Thyroid gland (tissue), 4 donors: ENCODE data around the gene ATXN1. TPM values are rescaled to one million over a fixed set of nuclear protein-coding genes. Genes with fewer than 3 reads are reported as not detected.
"Not testable (repeated sequence)": the region's sequence is repeated elsewhere in the genome, so short reads cannot be mapped to it uniquely, and the experiment has no call there.

Source experiments
- DNase-seq, 2 donors: peaks; one replicate each; pipeline ENCODE4 v3.0.0-alpha.2; 2019
- H3K27ac ChIP-seq, 3 donors: fragments of 200-600 bp; sonication (generic); 1 replicate in 2 of 3; 2 replicates in 1 of 3; pipeline ENCODE4 v1.5.1; 2016 to 2019; ENCODE audit warnings: mild to moderate bottlenecking in 1 of 3, moderate library complexity in 1 of 3
- H3K27me3 ChIP-seq: fragments of 200-600 bp; sonication (generic); one replicate; pipeline ENCODE4 v1.5.1; 2019
- H3K36me3 ChIP-seq, 2 donors: fragments of 200-600 bp; sonication (generic); one replicate each; pipeline ENCODE4 v1.5.1; 2016 to 2019
- H3K4me1 ChIP-seq, 2 donors: fragments of 200-600 bp; sonication (generic); one replicate each; pipeline ENCODE4 v1.5.1; 2017 to 2019
- H3K4me3 ChIP-seq, 3 donors: fragments of 200-600 bp; sonication (generic); replicated peaks in 1 of 3; 1 replicate in 2 of 3; 2 replicates in 1 of 3; pipeline ENCODE4 v1.5.1; 2016; ENCODE audit warnings: mild to moderate bottlenecking in 1 of 3
- H3K9me3 ChIP-seq: fragments of 200-600 bp; sonication (generic); one replicate; pipeline ENCODE4 v1.5.1; 2017
- POLR2A ChIP-seq, 2 donors: fragments of 450-650 bp; IDR thresholded peaks; one replicate each; pipeline ENCODE4 v1.6.1; 2017; ENCODE audit warnings: antibody characterized with exemption in 2 of 2, mild to moderate bottlenecking in 2 of 2, moderate library complexity in 1 of 2
- WGBS, 2 donors: methylation state at CpG; one replicate each; pipeline ENCODE4 v1.1.5; 2017; 5-methylcytosine and 5-hydroxymethylcytosine counted together
- intact Hi-C: fragments of 100-400 bp; cut with DNase I; formaldehyde crosslinking; loops from one replicate; pipeline ENCODE4 v1.15.1; 2023
- total RNA-seq, 4 donors: library from RNA; depleted of rRNA; stranded (reverse); fragments of >200 nt; gene quantifications; one replicate each; pipeline ENCODE4 v1.2.3, GENCODE V29; 2016
- TF ChIP-seq, protein P1 (sequence below), 6 experiments: fragments of 200-600 bp in 3 of 6; fragments of 450-650 bp in 3 of 6; sonication (generic) in 3 of 6; IDR thresholded peaks; one replicate each; pipeline ENCODE4 v1.5.1; 2016 to 2019; ENCODE audit warnings: antibody characterized with exemption in 6 of 6, mild to moderate bottlenecking in 2 of 6, inconsistent platforms in 1 of 6, moderate library complexity in 1 of 6

The ATXN1 gene
- total RNA-seq, 4 donors from 2014 or later: 62.1 to 88.1 (median 83.0) TPM

DNA sequence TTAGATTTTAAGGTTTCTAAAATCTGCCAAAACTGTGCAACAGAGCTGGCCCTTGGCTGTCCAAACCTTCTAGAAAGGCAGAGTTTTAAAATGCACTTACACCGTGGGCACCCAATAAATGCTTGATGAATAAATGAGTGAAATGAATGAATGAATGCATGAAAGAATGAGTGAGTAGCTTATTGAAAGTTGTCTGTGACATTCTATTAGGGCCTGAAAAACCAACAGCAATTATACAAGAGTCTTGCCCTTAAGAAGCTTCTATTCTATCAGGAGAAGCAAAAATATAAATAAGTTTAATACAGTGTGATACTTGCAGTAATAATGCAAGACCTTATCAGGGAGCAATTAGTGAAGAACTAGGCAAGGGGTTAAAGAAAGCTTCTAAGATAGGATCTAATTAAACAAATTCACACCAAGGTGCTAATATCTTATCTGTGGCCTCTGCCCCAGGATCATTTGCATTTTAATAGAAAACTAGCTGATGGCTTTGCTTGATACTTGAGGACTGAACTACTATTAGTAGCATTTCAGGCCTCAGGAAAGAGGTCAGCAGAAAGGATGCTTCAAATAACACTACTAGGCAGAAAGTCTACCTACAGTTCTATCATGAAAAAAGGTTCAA, 292.2 kb downstream of the ATXN1 start:
- Histone ChIP-seq H3K27ac (no peak overlapping the region), H3K27me3 (no peaks in the 10 kb centered on the region), H3K36me3 (no peaks in the 10 kb centered on the region), H3K4me3 (no peak overlapping the region), H3K4me1 (peaks cover 6 to 15% of the 10 kb centered on the region in 2 donors), H3K9me3 (no peaks in the 10 kb centered on the region)
- TF ChIP-seq POLR2A (IDR thresholded peaks at IDR 0.05): no peak
- TF ChIP-seq, protein P1, sequence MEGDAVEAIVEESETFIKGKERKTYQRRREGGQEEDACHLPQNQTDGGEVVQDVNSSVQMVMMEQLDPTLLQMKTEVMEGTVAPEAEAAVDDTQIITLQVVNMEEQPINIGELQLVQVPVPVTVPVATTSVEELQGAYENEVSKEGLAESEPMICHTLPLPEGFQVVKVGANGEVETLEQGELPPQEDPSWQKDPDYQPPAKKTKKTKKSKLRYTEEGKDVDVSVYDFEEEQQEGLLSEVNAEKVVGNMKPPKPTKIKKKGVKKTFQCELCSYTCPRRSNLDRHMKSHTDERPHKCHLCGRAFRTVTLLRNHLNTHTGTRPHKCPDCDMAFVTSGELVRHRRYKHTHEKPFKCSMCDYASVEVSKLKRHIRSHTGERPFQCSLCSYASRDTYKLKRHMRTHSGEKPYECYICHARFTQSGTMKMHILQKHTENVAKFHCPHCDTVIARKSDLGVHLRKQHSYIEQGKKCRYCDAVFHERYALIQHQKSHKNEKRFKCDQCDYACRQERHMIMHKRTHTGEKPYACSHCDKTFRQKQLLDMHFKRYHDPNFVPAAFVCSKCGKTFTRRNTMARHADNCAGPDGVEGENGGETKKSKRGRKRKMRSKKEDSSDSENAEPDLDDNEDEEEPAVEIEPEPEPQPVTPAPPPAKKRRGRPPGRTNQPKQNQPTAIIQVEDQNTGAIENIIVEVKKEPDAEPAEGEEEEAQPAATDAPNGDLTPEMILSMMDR (IDR thresholded peaks at IDR 0.05): no peak
- intact Hi-C loops: no loop called here
- no peak for DNase-seq
- whole genome bisulfite sequencing, 2 donors: 91 to 93% methylated on average over 1 of the region's 1 CpG

DNA sequence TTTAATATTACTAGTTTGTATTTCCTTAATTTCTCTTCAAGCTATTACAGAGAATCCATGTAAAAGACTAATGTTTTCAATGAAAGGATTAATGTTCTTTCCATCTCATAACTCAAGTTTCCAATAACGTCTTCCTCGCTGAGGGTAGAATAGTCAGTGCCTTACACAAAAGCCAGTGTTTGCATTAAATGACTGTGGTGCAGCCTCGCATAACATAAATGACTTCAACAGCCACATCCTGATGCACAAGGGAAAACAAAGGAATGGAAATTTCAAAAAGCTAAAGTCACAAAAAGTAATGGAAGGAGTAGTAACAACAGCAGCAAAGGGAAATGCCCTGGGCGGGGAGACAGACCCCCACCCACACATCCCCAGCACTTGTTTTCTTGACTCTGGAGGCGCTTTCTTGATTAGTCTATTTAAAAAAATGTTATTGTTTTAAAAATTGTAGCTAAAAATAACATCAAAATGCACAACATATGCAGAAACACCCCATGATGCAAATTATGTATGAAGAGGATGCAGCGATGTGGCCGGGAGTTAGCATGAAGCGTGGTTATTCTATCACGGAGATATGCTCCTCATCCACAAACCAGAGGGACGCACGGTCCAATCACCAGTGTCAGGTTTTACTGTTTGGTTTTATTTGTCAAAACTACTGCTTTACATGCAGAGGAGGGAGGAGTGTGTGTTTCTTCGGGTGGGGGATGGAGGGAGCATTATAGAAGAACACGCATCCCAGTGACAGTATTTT, 294.3 kb downstream of the ATXN1 start:
- no peaks in the 10 kb centered on the region for H3K9me3 ChIP-seq
- intact Hi-C loops: no loop called here
- peaks cover 3 to 16% of the 10 kb centered on the region in 2 donors for H3K4me1 ChIP-seq
- 92 to 93% methylated on average over 13 of the region's 13 CpGs for WGBS, 2 donors
- H3K27me3 ChIP-seq: no peaks in the 10 kb centered on the region
- no peak for DNase-seq
- no peak overlapping the region for H3K27ac ChIP-seq
- no peaks in the 10 kb centered on the region for H3K36me3 ChIP-seq
- H3K4me3 ChIP-seq: no peak overlapping the region
- TF ChIP-seq POLR2A (IDR thresholded peaks at IDR 0.05): no peak
- TF ChIP-seq, protein P1 (IDR thresholded peaks at IDR 0.05): no peak

DNA sequence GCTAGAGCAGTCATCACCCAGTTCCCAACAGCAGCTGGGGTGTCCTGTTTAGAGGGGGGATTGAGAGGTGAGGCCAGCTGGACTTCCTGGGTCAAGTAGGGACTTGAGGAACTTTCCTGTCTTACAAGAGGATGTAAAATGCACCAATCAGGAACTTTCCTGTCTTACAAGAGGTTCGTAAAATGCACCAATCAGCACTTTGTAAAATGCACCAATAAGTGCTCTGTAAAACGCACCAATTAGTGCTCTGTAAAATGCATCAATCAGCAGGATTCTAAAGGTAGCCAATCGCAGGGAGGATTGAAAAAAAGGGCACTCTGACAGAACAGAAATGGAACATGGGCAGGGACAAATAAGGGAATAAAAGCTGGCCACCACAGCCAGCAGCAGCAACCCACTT, 297.2 kb downstream of the ATXN1 start:
- H3K4me1 ChIP-seq: peaks cover 6 to 16% of the 10 kb centered on the region in 2 donors
- H3K36me3 ChIP-seq: no peaks in the 10 kb centered on the region
- H3K27ac ChIP-seq: peak overlapping the region in 2 of 3 donors; percentile 10 to 44
- TF ChIP-seq, protein P1 (IDR thresholded peaks at IDR 0.05): no peak
- TF ChIP-seq POLR2A (IDR thresholded peaks at IDR 0.05): no peak
- H3K27me3 ChIP-seq: no peaks in the 10 kb centered on the region
- no peaks in the 10 kb centered on the region for H3K9me3 ChIP-seq
- H3K4me3 ChIP-seq: no peak overlapping the region
- 93 to 98% methylated on average over 3 of the region's 3 CpGs for WGBS, 2 donors
- DNase-seq: no peak
- intact Hi-C loops: no loop called here

DNA sequence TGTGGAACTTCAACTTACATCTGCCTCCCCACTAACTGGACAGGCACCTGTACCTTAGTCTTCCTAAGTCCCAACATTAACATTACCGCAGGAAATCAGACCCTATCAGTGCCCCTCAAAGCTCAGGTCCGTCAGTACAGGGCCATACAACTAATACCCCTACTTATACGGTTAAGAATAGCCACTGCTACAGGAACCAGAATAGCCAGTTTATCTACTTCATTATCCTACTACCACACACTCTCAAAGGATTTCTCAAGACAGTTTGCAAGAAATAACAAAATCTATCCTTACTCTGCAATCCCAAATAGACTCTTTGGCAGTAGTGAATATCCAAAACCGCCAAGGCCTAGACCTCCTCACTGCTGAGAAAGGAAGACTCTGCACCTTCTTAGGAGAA, 298.0 kb downstream of the ATXN1 start:
- DNase-seq: not testable (repeated sequence)

DNA sequence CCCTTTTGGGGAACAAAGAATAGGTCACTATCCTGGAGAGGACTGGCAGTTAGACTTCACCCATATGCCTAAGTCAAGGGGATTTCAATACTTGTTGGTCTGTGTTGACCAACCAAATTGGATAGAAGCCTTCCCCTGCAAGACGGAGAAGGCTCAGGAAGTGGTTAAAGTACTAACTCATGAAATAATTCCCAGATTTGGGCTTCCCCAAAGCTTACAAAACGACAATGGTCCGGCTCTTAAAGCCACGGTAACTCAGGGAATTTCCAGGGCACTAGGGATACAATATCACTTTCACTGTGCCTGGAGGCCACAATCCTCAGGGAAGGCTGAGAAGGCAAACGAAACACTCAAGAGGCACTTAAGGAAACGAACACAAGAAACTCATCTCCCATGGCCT, 299.8 kb downstream of the ATXN1 start:
- 65 to 71% methylated on average over 6 of the region's 6 CpGs for WGBS, 2 donors
- no peak overlapping the region for H3K4me3 ChIP-seq
- intact Hi-C loops: no loop called here
- no peaks in the 10 kb centered on the region for H3K27me3 ChIP-seq
- no peaks in the 10 kb centered on the region for H3K9me3 ChIP-seq
- H3K27ac ChIP-seq: no peak overlapping the region
- no peaks in the 10 kb centered on the region for H3K36me3 ChIP-seq
- no peak for DNase-seq
- no peak for TF ChIP-seq POLR2A (IDR thresholded peaks at IDR 0.05)
- TF ChIP-seq, protein P1 (IDR thresholded peaks at IDR 0.05): no peak
- H3K4me1 ChIP-seq: peaks cover 6 to 16% of the 10 kb centered on the region in 2 donors

More for the DNA sequence above, 298.0 kb downstream of the ATXN1 start:
- intact Hi-C loops, H3K9me3 ChIP-seq, H3K36me3 ChIP-seq, H3K27me3 ChIP-seq, H3K4me3 ChIP-seq: not testable (repeated sequence)
- 42 to 56% methylated on average over 4 of the region's 4 CpGs for WGBS, 2 donors
- Histone ChIP-seq H3K27ac (peak overlapping the region in 2 of 3 donors; percentile 10 to 44), H3K4me1 (peaks cover 6 to 16% of the 10 kb centered on the region in 2 donors)

DNA sequence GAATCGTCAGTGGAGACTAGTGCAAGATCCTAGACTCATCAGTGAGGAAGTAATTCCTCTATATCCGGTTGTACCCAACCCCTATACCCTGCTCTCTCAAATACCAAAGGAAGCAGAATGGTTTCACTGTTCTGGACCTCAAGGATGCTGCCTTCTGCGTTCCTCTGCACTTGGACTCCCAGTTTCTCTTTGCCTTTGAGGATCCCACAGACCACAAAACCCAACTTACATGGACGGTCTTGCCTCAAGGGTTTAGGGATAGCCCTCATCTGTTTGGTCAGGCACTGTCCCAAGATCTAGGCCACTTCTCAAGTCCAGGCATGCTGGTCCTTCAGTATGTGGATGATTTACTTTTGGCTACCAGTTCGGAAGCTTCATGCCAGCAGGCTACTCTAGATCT, 301.8 kb downstream of the ATXN1 start:
- 76 to 87% methylated on average over 5 of the region's 5 CpGs for WGBS, 2 donors
- intact Hi-C loops, H3K4me3 ChIP-seq: not testable (repeated sequence)

More for the DNA sequence above, 301.8 kb downstream of the ATXN1 start:
- H3K36me3 ChIP-seq, H3K9me3 ChIP-seq, DNase-seq, H3K27ac ChIP-seq, H3K27me3 ChIP-seq: not testable (repeated sequence)
- H3K4me1 ChIP-seq: peaks cover 6 to 16% of the 10 kb centered on the region in 2 donors
